ENCODE measurements around the gene MALT1.

The MALT1 gene

DNA sequence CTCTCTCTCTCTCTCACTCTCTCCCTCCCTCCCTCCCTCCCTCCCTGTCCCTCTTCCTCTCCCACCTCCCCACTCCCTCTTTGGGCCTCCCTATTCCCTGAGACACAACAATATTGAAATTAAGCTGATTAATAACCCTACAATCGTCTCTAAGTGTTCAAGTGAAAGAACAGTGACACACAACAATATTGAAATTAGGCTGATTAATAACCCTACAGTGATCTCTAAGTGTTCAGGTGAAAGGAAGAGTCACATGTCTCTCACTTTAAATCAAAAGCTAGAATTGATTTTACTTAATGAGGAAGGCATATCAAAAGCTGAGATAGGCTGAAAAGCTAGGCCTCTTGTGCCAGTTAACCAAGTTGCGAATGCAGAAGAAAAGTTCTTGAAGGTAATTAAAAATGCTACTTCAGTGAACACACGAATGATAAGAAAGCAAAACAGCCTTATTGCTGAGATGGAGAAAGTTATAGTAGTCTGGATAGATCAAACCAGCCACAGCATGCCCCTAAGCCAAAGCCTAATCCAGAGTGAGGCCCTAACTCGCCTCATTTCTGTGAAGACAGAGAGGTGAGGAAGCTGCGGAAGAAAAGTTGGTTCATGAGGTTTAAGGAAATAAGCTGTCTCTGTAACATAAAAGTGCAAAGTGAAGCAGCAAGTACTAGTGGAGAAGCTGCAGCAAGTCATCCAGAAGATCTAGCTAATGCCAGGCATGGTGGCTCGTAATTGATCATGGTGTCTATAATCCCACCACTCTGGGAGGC is 21.3 kb downstream of the MALT1 start:
- no peak overlapping the region for H3K27ac ChIP-seq
- TF ChIP-seq ZFX (IDR thresholded peaks at IDR 0.05; ENCODE audit: borderline replicate concordance), result no peak

DNA sequence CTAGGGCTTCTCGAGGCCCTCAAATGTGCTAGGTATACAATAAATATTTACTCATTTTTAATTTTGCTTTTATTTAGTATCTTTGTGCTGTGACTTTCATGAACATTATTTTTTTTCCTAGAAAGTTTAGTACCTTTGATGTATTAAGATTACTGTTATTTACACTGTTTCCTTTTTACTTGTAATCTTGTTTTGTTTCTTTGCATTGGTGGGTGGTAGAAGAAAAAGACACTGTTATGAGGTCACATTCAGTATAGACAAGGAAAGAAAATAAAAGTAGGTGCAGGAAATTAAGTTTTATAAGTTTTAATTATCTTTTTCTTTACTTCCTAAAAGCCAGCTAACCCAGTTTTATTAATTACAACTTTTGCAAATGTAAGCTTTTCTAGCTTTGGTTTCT is 23.0 kb downstream of the MALT1 start:
- no peak for TF ChIP-seq ZFX (IDR thresholded peaks at IDR 0.05; ENCODE audit: borderline replicate concordance)
- TF ChIP-seq, protein P1, sequence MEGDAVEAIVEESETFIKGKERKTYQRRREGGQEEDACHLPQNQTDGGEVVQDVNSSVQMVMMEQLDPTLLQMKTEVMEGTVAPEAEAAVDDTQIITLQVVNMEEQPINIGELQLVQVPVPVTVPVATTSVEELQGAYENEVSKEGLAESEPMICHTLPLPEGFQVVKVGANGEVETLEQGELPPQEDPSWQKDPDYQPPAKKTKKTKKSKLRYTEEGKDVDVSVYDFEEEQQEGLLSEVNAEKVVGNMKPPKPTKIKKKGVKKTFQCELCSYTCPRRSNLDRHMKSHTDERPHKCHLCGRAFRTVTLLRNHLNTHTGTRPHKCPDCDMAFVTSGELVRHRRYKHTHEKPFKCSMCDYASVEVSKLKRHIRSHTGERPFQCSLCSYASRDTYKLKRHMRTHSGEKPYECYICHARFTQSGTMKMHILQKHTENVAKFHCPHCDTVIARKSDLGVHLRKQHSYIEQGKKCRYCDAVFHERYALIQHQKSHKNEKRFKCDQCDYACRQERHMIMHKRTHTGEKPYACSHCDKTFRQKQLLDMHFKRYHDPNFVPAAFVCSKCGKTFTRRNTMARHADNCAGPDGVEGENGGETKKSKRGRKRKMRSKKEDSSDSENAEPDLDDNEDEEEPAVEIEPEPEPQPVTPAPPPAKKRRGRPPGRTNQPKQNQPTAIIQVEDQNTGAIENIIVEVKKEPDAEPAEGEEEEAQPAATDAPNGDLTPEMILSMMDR (IDR thresholded peaks at IDR 0.05), result no peak
- no peak overlapping the region for H3K27ac ChIP-seq

DNA sequence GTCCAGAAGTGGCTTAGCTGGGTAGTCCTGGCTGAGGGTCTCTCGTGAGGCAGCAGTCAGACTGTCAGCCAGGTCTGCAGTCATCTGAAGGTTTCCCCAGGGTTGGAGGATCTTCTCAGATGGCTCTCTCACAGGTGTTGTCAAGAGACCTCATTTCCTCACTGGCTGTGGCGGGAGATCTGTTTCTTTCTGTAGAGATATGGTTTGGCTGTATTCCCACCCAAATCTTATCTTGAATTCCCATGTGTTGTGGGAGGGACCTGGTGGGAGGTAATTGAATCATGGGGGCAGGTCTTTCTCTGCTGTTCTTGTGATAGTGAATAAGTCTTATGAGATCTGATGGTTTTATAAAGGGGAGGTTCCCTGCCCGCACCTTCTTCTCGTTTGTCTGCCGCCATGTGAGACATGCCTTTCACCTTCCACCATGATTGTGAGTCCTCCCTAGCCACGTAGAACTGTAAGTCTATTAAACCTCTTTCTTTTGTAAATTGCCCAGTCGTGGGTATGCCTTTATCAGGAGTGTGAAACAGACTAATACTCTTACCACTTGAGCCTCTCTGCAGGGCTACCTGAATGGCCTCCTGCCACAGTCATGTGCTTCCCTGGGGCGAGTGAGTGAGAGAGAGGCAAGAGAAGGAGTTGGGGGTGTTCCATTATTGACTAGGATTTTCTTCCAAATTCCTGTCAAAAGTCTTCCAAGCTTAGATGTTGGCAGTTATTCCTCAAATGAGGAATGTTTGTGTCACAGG is 23.6 kb downstream of the MALT1 start:
- no peak overlapping the region for H3K27ac ChIP-seq
- TF ChIP-seq, protein P1 (IDR thresholded peaks at IDR 0.05), result no peak
- TF ChIP-seq ZFX (IDR thresholded peaks at IDR 0.05; ENCODE audit: borderline replicate concordance), result no peak

DNA sequence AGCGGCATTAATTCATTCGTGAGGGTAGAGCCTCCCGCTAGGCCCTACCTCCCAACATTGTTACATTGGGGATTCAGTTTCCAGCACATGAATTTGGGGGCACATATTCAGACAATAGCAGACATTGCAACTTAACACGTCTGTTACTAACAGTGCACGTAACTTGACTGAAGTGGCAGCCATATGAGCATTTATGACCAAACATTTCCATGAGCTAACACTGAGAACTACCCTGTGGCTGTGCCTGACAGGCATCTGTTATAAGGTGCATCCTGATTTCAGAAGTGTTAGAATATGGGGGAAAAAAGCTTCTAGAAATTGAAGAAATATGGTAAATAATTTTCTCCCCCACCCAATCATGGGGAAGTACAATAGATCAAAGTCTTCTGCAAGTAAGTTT is 24.5 kb downstream of the MALT1 start:
- TF ChIP-seq, protein P1 (IDR thresholded peaks at IDR 0.05), result no peak
- TF ChIP-seq ZFX (IDR thresholded peaks at IDR 0.05; ENCODE audit: borderline replicate concordance), result no peak
- no peak overlapping the region for H3K27ac ChIP-seq

DNA sequence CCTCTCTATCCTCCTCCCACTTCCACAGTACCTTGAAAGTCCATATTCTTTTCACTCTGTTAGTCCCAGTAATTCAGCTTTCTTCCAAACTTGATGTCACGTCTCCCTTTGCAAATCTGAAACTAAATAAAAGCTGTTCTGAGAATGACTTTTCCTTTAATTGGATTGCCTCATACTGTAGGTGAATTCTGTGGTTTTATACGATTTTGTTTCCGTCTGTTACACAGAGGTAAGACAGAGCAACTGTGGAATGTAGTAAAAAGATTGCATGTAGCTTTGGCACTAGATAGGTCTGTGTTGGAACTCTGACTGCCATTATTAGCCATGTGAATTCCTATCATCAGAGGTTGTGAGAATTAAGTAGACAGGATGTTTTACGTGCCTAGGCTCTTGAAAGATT is 25.9 kb downstream of the MALT1 start:
- H3K27ac ChIP-seq, result no peak overlapping the region

DNA sequence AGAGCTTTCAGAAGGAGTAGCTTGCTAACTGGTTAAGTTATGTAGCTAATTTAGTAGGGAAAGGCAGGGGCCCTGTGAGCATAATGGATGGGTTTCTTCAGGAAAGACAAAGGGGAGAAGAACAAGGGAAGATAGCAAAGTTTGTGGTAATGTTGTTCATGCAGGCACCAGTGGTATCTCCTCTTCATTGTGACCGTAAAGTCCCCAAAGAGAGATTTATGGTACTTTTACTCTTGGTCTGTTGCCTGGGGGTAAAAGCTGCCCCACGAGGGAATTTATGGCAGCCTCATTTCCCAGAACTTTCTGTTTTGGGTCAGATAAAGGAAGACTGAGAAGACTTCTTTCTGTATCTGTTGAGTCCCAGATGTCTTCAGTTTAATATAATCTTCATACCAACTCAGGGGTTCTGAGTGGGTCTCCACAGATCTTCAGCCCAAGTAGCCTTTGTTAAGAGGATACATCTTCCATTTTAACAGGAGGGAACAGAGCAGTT is 27.5 kb downstream of the MALT1 start:
- no peak for TF ChIP-seq ZFX (IDR thresholded peaks at IDR 0.05; ENCODE audit: borderline replicate concordance)
- TF ChIP-seq, protein P1 (IDR thresholded peaks at IDR 0.05), result no peak
- H3K27ac ChIP-seq, result no peak overlapping the region

More for the DNA sequence above, 25.9 kb downstream of the MALT1 start:
- TF ChIP-seq, protein P1 (IDR thresholded peaks at IDR 0.05), result no peak
- TF ChIP-seq ZFX (IDR thresholded peaks at IDR 0.05; ENCODE audit: borderline replicate concordance), result no peak

DNA sequence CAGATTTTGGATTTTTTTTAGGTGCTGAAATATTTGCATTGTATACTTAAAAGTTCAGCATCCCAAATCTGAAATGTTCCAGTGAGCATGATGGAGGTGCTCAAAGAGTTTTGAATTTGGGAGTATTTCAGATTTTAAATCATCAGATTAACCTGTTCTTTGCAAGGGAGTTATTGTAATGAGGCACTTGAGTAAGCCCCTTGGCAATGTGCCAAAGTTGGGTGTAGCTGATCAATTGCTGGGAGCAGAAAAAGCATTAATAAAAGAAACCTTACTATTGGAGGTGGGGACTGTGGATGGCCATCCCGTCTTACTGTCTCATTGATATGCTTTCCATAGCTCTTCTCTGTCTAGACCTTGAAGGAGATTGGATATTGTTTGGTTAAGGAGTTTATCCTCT is 28.3 kb downstream of the MALT1 start:
- no peak for TF ChIP-seq ZFX (IDR thresholded peaks at IDR 0.05; ENCODE audit: borderline replicate concordance)
- TF ChIP-seq, protein P1 (IDR thresholded peaks at IDR 0.05), result no peak
- H3K27ac ChIP-seq, result no peak overlapping the region
